ENCODE data around the gene CYP17A1. TPM values are rescaled to one million over a fixed set of nuclear protein-coding genes. Genes with fewer than 3 reads are reported as not detected.
A peak's percentile ranks its signal among the peaks of the same experiment; 100 is the strongest.

The CYP17A1 gene
- polyA plus RNA-seq (2013, experiment 1 of 2): not detected
- not detected for polyA plus RNA-seq (2013, experiment 2 of 2)

- no peak within 1 kb of the TSS for H3K4me3 ChIP-seq (ENCODE audit: low read length)
- no peaks in the 10 kb centered on the region for H3K27me3 ChIP-seq (ENCODE audit: insufficient read depth, low read length)
- H3K4me1 ChIP-seq (ENCODE audit: insufficient read depth, low read length): no peaks in the 10 kb centered on the region
- no peaks in the 10 kb centered on the region for H3K36me3 ChIP-seq (ENCODE audit: insufficient read depth, low read length)
- H3K27ac ChIP-seq (ENCODE audit: low read depth, low read length): no peak within 1 kb of the TSS
- 95% methylated on average over 5 of the region's 5 CpGs for WGBS
- peaks cover 7% of the 10 kb centered on the region; the same call in 1 of the 2 replicates for H3K9me3 ChIP-seq (ENCODE audit: insufficient read depth, low read depth, low read length)
- no peak within 1 kb of the TSS for H3K9ac ChIP-seq (ENCODE audit: low read depth, low read length)
Observed at GRCh38 chr10:102837230-102837721, at the start of gene CYP17A1. Gene CYP17A1 (minus strand): TSS chr10:102837413. CDS start chr10:102837361, 52 bp downstream.

- Histone ChIP-seq H3K36me3 (ENCODE audit: insufficient read depth, low read length) (peaks cover 10% of the 10 kb centered on the region; the same call in 1 of the 2 replicates), H3K27me3 (ENCODE audit: insufficient read depth, low read length) (no peaks in the 10 kb centered on the region), H3K4me3 (ENCODE audit: low read length) (no peak overlapping the region), H3K4me1 (ENCODE audit: insufficient read depth, low read length) (no peaks in the 10 kb centered on the region), H3K9me3 (ENCODE audit: insufficient read depth, low read depth, low read length) (no peaks in the 10 kb centered on the region), H3K9ac (ENCODE audit: low read depth, low read length) (no peak overlapping the region), H3K27ac (ENCODE audit: low read depth, low read length) (no peak overlapping the region)
- 92% methylated on average over 2 of the region's 2 CpGs for WGBS
Observed at GRCh38 chr10:102880256-102880655, 43.0 kb upstream of the CYP17A1 start.

GRCh38 chr10:102878629-102879028, 41.4 kb upstream of the CYP17A1 start:
- H3K36me3 ChIP-seq (ENCODE audit: insufficient read depth, low read length): peaks cover 10% of the 10 kb centered on the region; the same call in 1 of the 2 replicates
- no peak overlapping the region for H3K27ac ChIP-seq (ENCODE audit: low read depth, low read length)
- WGBS: 95% methylated on average over 4 of the region's 4 CpGs
- no peak overlapping the region for H3K9ac ChIP-seq (ENCODE audit: low read depth, low read length)
- H3K4me3 ChIP-seq (ENCODE audit: low read length): no peak overlapping the region
- no peaks in the 10 kb centered on the region for H3K27me3 ChIP-seq (ENCODE audit: insufficient read depth, low read length)
- H3K4me1 ChIP-seq (ENCODE audit: insufficient read depth, low read length): no peaks in the 10 kb centered on the region
- H3K9me3 ChIP-seq (ENCODE audit: insufficient read depth, low read depth, low read length): no peaks in the 10 kb centered on the region

DNA sequence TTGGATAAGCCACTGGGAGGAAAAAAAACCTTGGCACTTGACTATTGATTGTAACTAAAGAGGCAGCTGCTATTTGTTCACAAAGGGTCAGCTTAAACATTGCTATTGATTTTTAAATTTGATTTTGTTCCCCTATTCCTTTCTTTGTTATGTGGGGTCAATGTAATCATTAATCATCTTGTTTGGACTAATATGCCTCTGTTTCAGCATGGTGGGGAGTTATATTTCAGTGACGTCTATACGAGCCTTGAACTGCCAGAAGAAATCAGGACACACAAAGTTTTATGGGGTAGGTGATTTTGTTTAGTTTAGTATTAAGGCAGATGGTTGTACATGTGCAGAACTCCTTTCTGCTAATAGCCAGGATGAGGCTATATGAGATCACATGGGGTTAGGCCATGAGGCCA, 39.5 kb upstream of the CYP17A1 start:
- WGBS: 95% methylated on average over 2 of the region's 2 CpGs
- Histone ChIP-seq H3K9me3 (ENCODE audit: insufficient read depth, low read depth, low read length) (no peaks in the 10 kb centered on the region), H3K4me3 (ENCODE audit: low read length) (no peak overlapping the region)

GRCh38 chr10:102872163-102872562, 35.0 kb upstream of the CYP17A1 start:
- WGBS: 93% methylated on average over 4 of the region's 4 CpGs
- no peaks in the 10 kb centered on the region for H3K9me3 ChIP-seq (ENCODE audit: insufficient read depth, low read depth, low read length)
- H3K27ac ChIP-seq (ENCODE audit: low read depth, low read length): no peak overlapping the region
- no peaks in the 10 kb centered on the region for H3K4me1 ChIP-seq (ENCODE audit: insufficient read depth, low read length)
- H3K36me3 ChIP-seq (ENCODE audit: insufficient read depth, low read length): no peaks in the 10 kb centered on the region
- no peak overlapping the region for H3K4me3 ChIP-seq (ENCODE audit: low read length)
- H3K9ac ChIP-seq (ENCODE audit: low read depth, low read length): no peak overlapping the region
- no peaks in the 10 kb centered on the region for H3K27me3 ChIP-seq (ENCODE audit: insufficient read depth, low read length)

More for the DNA sequence above, 39.5 kb upstream of the CYP17A1 start:
- Histone ChIP-seq H3K4me1 (ENCODE audit: insufficient read depth, low read length) (no peaks in the 10 kb centered on the region), H3K27me3 (ENCODE audit: insufficient read depth, low read length) (no peaks in the 10 kb centered on the region), H3K27ac (ENCODE audit: low read depth, low read length) (no peak overlapping the region), H3K9ac (ENCODE audit: low read depth, low read length) (no peak overlapping the region), H3K36me3 (ENCODE audit: insufficient read depth, low read length) (peaks cover 10% of the 10 kb centered on the region; the same call in 1 of the 2 replicates)

GRCh38 chr10:102870221-102870620, 33.0 kb upstream of the CYP17A1 start:
- Histone ChIP-seq H3K4me1 (ENCODE audit: insufficient read depth, low read length) (no peaks in the 10 kb centered on the region), H3K27ac (ENCODE audit: low read depth, low read length) (no peak overlapping the region), H3K36me3 (ENCODE audit: insufficient read depth, low read length) (no peaks in the 10 kb centered on the region), H3K9ac (ENCODE audit: low read depth, low read length) (peak overlapping the region; percentile 80), H3K9me3 (ENCODE audit: insufficient read depth, low read depth, low read length) (no peaks in the 10 kb centered on the region), H3K4me3 (ENCODE audit: low read length) (peak overlapping the region; percentile 65), H3K27me3 (ENCODE audit: insufficient read depth, low read length) (no peaks in the 10 kb centered on the region)
- 84% methylated on average over 10 of the region's 10 CpGs for WGBS

DNA sequence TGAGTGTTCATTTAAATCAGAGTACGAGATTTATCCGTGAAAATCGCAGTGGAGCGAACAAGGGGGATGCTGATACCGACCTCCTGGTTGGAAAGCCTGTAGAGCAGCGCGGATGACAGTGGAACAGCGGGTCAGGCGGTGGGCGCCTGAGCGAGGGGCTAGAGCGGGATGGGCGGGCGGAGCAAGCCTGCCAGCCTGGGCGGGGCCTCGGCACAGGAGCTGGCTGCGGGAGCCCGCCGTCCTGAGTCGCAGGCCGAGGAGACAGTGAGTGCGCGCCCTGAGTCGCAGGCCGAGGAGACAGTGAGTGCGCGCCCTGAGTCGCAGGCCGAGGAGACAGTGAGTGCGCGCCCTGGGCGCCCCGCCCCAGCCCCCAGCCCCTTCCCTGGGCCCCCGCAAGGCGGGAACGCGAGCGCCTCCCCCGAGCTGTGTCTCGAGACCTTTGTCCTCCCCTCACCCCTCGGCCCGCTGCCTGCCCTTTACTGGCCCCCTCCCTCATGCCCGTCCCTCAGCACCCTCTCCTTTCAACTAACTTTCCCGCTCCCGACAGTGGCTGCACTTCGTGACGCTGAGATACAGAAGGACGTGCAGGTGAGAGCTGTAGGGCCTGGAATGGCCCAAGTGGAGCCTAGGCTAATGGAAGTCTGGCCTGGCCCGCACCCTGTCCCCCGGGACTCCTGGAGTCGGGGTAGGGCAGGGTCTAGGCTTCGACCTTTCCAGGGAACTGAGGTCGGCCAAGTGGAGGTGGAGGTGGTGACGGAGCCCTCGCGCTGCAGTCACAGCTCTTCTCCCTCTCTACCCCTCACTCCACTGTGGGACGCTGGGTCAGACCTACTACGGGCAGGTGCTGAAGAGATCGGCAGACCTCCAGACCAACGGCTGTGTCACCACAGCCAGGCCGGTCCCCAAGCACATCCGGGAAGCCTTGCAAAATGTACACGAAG, 32.3 kb upstream of the CYP17A1 start, which contains the start of gene AS3MT:
TSS of gene AS3MT (plus strand) at position 213 of the 941 bp plus-strand sequence. CDS start at position 336, 123 bp downstream.
- H3K36me3 ChIP-seq (ENCODE audit: insufficient read depth, low read length): no peaks in the 10 kb centered on the region
- peak within 1 kb of the TSS; percentile 65 for H3K4me3 ChIP-seq (ENCODE audit: low read length)
- 4% methylated on average over 62 of the region's 63 CpGs for WGBS
- no peaks in the 10 kb centered on the region for H3K9me3 ChIP-seq (ENCODE audit: insufficient read depth, low read depth, low read length)
- peak within 1 kb of the TSS; percentile 64 for H3K27ac ChIP-seq (ENCODE audit: low read depth, low read length)
- H3K9ac ChIP-seq (ENCODE audit: low read depth, low read length): peak within 1 kb of the TSS; percentile 80
- no peaks in the 10 kb centered on the region for H3K27me3 ChIP-seq (ENCODE audit: insufficient read depth, low read length)
- no peaks in the 10 kb centered on the region for H3K4me1 ChIP-seq (ENCODE audit: insufficient read depth, low read length)

DNA sequence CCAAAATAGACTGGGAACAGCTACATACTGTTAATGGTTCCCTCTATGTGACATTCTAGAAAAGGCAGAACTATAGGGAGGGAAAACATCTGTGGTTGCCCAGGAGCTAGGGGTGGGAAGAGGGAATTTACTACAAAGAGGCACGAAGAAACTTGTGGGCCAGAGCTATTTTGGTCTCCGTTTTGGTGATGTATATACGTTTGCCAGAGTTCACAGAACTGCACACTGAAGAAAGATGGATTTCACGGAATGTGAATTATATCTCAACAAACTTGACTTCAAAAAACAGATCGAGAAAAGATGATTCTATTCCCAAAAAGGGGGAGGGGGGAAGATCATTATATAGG, 31.7 kb upstream of the CYP17A1 start:
- H3K9me3 ChIP-seq (ENCODE audit: insufficient read depth, low read depth, low read length): no peaks in the 10 kb centered on the region
- no peaks in the 10 kb centered on the region for H3K4me1 ChIP-seq (ENCODE audit: insufficient read depth, low read length)
- peak overlapping the region; percentile 65 for H3K4me3 ChIP-seq (ENCODE audit: low read length)
- no peak overlapping the region for H3K27ac ChIP-seq (ENCODE audit: low read depth, low read length)
- H3K27me3 ChIP-seq (ENCODE audit: insufficient read depth, low read length): no peaks in the 10 kb centered on the region
- WGBS: 9% methylated on average over 4 of the region's 5 CpGs
- no peaks in the 10 kb centered on the region for H3K36me3 ChIP-seq (ENCODE audit: insufficient read depth, low read length)
- peak overlapping the region; percentile 57; the same call in 1 of the 2 replicates for H3K9ac ChIP-seq (ENCODE audit: low read depth, low read length)

DNA sequence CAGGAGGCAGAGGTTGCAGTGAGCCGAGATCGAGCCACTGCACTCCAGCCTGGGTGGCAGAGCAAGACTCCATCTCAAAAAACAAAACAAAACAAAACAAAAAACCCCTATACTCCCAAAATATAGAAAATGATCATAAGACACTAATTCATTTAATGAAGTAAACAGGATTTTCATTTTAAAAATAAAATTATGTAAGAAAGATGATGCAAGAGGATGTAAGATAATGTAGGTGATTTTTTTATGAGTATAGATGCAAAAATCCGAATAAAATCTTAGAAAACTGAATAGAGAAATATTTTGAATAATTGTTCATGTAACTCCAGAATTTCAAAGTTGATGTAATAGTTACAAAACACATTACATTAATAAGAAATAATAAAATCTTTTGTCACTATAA, 28.4 kb upstream of the CYP17A1 start:
- no peaks in the 10 kb centered on the region for H3K9me3 ChIP-seq (ENCODE audit: insufficient read depth, low read depth, low read length)
- H3K9ac ChIP-seq (ENCODE audit: low read depth, low read length): no peak overlapping the region
- H3K27ac ChIP-seq (ENCODE audit: low read depth, low read length): no peak overlapping the region
- H3K36me3 ChIP-seq (ENCODE audit: insufficient read depth, low read length): peaks cover 16% of the 10 kb centered on the region; the same call in 1 of the 2 replicates
- no peak overlapping the region for H3K4me3 ChIP-seq (ENCODE audit: low read length)
- H3K27me3 ChIP-seq (ENCODE audit: insufficient read depth, low read length): no peaks in the 10 kb centered on the region
- 100% methylated on average over 3 of the region's 3 CpGs for WGBS
- H3K4me1 ChIP-seq (ENCODE audit: insufficient read depth, low read length): no peaks in the 10 kb centered on the region

DNA sequence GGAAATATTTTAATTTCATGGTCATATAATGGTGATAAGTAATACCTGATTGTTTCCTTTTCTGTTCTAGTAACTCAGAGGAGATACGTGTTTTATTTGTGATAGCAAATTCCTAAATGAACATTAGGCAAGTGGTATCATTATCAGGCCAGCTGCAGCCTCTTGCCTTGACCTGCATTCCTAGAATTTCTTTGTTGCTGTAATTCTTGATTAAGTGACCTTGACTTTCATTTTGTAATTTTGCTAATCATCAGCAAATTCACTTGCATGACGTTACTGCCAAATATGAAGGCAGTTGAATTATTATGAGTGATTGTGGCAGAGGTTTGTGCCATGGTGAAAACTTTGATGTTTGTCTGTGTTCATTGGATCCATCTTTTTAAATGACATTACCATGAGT, 26.4 kb upstream of the CYP17A1 start:
- H3K4me3 ChIP-seq (ENCODE audit: low read length): no peak overlapping the region
- WGBS: 96% methylated on average over 2 of the region's 2 CpGs
- H3K9ac ChIP-seq (ENCODE audit: low read depth, low read length): no peak overlapping the region
- H3K36me3 ChIP-seq (ENCODE audit: insufficient read depth, low read length): peaks cover 19% of the 10 kb centered on the region; the same call in 1 of the 2 replicates
- H3K4me1 ChIP-seq (ENCODE audit: insufficient read depth, low read length): no peaks in the 10 kb centered on the region
- no peak overlapping the region for H3K27ac ChIP-seq (ENCODE audit: low read depth, low read length)
- no peaks in the 10 kb centered on the region for H3K27me3 ChIP-seq (ENCODE audit: insufficient read depth, low read length)
- H3K9me3 ChIP-seq (ENCODE audit: insufficient read depth, low read depth, low read length): no peaks in the 10 kb centered on the region

DNA sequence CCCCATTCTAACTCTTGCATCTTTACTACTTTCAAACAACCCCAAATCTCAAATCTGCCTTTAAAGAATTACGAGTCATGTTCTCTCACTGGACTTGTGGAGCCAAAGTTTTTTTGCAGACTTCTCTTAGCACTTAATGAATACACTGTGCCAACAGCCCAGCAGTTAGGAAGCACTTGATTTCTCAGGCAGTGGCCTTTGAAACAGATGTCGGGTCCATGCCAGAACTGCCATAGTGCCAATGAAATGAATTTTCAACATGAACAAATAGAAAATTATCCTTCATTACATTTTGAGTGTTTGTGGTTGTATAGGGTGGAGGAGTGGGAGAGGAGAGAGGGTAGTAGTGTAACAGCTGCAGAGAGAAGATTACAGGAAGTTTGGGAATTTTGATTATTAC, 22.7 kb upstream of the CYP17A1 start:
- Histone ChIP-seq H3K36me3 (ENCODE audit: insufficient read depth, low read length) (peaks cover 19% of the 10 kb centered on the region; the same call in 1 of the 2 replicates), H3K9ac (ENCODE audit: low read depth, low read length) (no peak overlapping the region), H3K9me3 (ENCODE audit: insufficient read depth, low read depth, low read length) (no peaks in the 10 kb centered on the region), H3K27me3 (ENCODE audit: insufficient read depth, low read length) (no peaks in the 10 kb centered on the region), H3K27ac (ENCODE audit: low read depth, low read length) (no peak overlapping the region), H3K4me3 (ENCODE audit: low read length) (no peak overlapping the region), H3K4me1 (ENCODE audit: insufficient read depth, low read length) (peaks cover 12% of the 10 kb centered on the region)
- WGBS: 96% methylated on average over 2 of the region's 2 CpGs
